ENCODE results near the gene DIP2B.

Gene DIP2B

GRCh38 chr12:50579757-50580267 lies 75.0 kb downstream of the DIP2B start:
- DNase-seq (ENCODE audit: low spot score) = no peak

GRCh38 chr12:50580436-50580835 lies 75.7 kb downstream of the DIP2B start:
- no peak for DNase-seq (ENCODE audit: low spot score)

- DNase-seq (ENCODE audit: low spot score) = no peak
These were observed 76.7 kb downstream of the DIP2B start for GRCh38 chr12:50581226-50582184.

GRCh38 chr12:50584135-50584534 lies 79.3 kb downstream of the DIP2B start:
- DNase-seq (ENCODE audit: low spot score) = no peak

- no peak for DNase-seq (ENCODE audit: low spot score)
These were observed 85.1 kb downstream of the DIP2B start for GRCh38 chr12:50589650-50590435.

- DNase-seq (ENCODE audit: low spot score) = no peak
These were observed 86.1 kb downstream of the DIP2B start for GRCh38 chr12:50590869-50591268.

GRCh38 chr12:50595667-50596066 lies 90.9 kb downstream of the DIP2B start:
- DNase-seq (ENCODE audit: low spot score) = no peak

- DNase-seq (ENCODE audit: low spot score) = no peak
These were observed 92.7 kb downstream of the DIP2B start for GRCh38 chr12:50597200-50598195.

- no peak for DNase-seq (ENCODE audit: low spot score)
These were observed 93.6 kb downstream of the DIP2B start for GRCh38 chr12:50598321-50598862.

- no peak for DNase-seq (ENCODE audit: low spot score)
These were observed 94.7 kb downstream of the DIP2B start for GRCh38 chr12:50599366-50600095.

GRCh38 chr12:50600364-50600763 lies 95.6 kb downstream of the DIP2B start:
- no peak for DNase-seq (ENCODE audit: low spot score)

- no peak for DNase-seq (ENCODE audit: low spot score)
These were observed 99.2 kb downstream of the DIP2B start for GRCh38 chr12:50603817-50604639.

GRCh38 chr12:50604640-50604920 lies 99.8 kb downstream of the DIP2B start:
- DNase-seq (ENCODE audit: low spot score) = no peak

GRCh38 chr12:50606675-50607375 lies 102.0 kb downstream of the DIP2B start:
- DNase-seq (ENCODE audit: low spot score) = no peak

GRCh38 chr12:50609292-50609874 lies 104.6 kb downstream of the DIP2B start:
- no peak for DNase-seq (ENCODE audit: low spot score)

GRCh38 chr12:50610171-50610570 lies 105.4 kb downstream of the DIP2B start:
- DNase-seq (ENCODE audit: low spot score) = no peak

GRCh38 chr12:50611021-50611744 lies 106.4 kb downstream of the DIP2B start:
- DNase-seq (ENCODE audit: low spot score) = no peak

GRCh38 chr12:50612882-50613281 lies 108.1 kb downstream of the DIP2B start:
- no peak for DNase-seq (ENCODE audit: low spot score)

Data from D341Med (cell line).